T-cell (primary cell): ENCODE data around the gene ITSN1. TPM values are rescaled to one million over a fixed set of nuclear protein-coding genes. Genes with fewer than 3 reads are reported as not detected.

Source experiments
- ATAC-seq, 4 experiments: fragments of 200-7000 bp in 3 of 4; fragments of 150-1000 bp in 1 of 4; cut with Tn5 transposase; replicated peaks in 1 of 4; 1 replicate in 3 of 4; 2 replicates in 1 of 4; pipeline ENCODE4 v1.10.0; 2021; ENCODE audit warnings: moderate library complexity in 3 of 4, mild to moderate bottlenecking in 2 of 4, moderate number of reproducible peaks in 1 of 4
- CTCF ChIA-PET, 2 donors: fragments of 300-600 bp; sonication (Branson Sonifier 250); formaldehyde crosslinking; loops; one replicate each; lab custom pipeline; 2022; ENCODE audit warnings: antibody characterized with exemption in 2 of 2; lab: Charles Lee
- POLR2A ChIA-PET, 2 donors: fragments of 300-600 bp; sonication (Branson Sonifier 250); formaldehyde crosslinking; loops; one replicate each; lab custom pipeline; 2022; ENCODE audit warnings: antibody characterized with exemption in 2 of 2; lab: Charles Lee
- DNase-seq, 35 experiments: peaks; one replicate each; pipeline versions ENCODE4 v3.0.0 to v3.0.0-alpha.2; 2013 to 2023
- H3K27ac ChIP-seq: one replicate; pipeline ENCODE4 v1.5.1; 2013; ENCODE audit warnings: low read length
- H3K27me3 ChIP-seq, 2 experiments: replicated peaks in 1 of 2; 1 replicate in 1 of 2; 2 replicates in 1 of 2; pipeline versions ENCODE4 v1.6.1 to v1.7.0; 2013; ENCODE audit warnings: low read length in 1 of 2, mixed read lengths in 1 of 2; ENCODE audit not compliant: control insufficient read depth in 2 of 2, insufficient read depth in 2 of 2; ENCODE audit errors: extremely low read depth in 1 of 2
- H3K36me3 ChIP-seq, 2 donors: 1 replicate in 1 of 2; 2 replicates in 1 of 2; pipeline versions ENCODE4 v1.6.1 to v1.7.0; 2013; ENCODE audit warnings: low read length in 1 of 2; ENCODE audit not compliant: control insufficient read depth in 2 of 2, insufficient read depth in 1 of 2; ENCODE audit errors: extremely low read depth in 1 of 2
- H3K4me1 ChIP-seq, 2 experiments: 1 replicate in 1 of 2; 2 replicates in 1 of 2; pipeline versions ENCODE4 v1.6.1 to v1.7.0; 2013; ENCODE audit warnings: low read length in 2 of 2, mixed read lengths in 1 of 2; ENCODE audit not compliant: insufficient read depth in 2 of 2, control insufficient read depth in 1 of 2; ENCODE audit errors: extremely low read depth in 1 of 2
- H3K4me3 ChIP-seq, 2 donors: 1 replicate in 1 of 2; 2 replicates in 1 of 2; pipeline versions ENCODE4 v1.5.1 to v1.7.0; 2013; ENCODE audit warnings: mild to moderate bottlenecking in 2 of 2, low read length in 1 of 2, moderate library complexity in 1 of 2; ENCODE audit not compliant: control insufficient read depth in 1 of 2; ENCODE audit errors: extremely low read depth in 1 of 2
- H3K9me3 ChIP-seq: 2 replicates; pipeline ENCODE4 v1.7.0; 2013
- H3K27ac Mint-ChIP-seq, 2 donors: one replicate each; pipeline ENCODE4 v1.8.0; 2020 to 2021; ENCODE audit warnings: mild to moderate bottlenecking in 2 of 2, mixed read lengths in 2 of 2
- H3K27me3 Mint-ChIP-seq, 2 donors: one replicate each; pipeline ENCODE4 v1.8.0; 2021 to 2022; ENCODE audit warnings: mixed read lengths in 2 of 2
- H3K36me3 Mint-ChIP-seq: one replicate; pipeline ENCODE4 v1.8.0; 2021; ENCODE audit warnings: mixed read lengths
- H3K4me1 Mint-ChIP-seq, 3 donors: one replicate each; pipeline ENCODE4 v1.8.0; 2020 to 2022; ENCODE audit warnings: mixed read lengths in 3 of 3, mild to moderate bottlenecking in 1 of 3
- H3K4me3 Mint-ChIP-seq, 3 donors: one replicate each; pipeline ENCODE4 v1.8.0; 2020 to 2022; ENCODE audit warnings: mild to moderate bottlenecking in 3 of 3, mixed read lengths in 3 of 3, moderate library complexity in 3 of 3
- H3K9me3 Mint-ChIP-seq, 3 donors: one replicate each; pipeline ENCODE4 v1.8.0; 2020 to 2022; ENCODE audit warnings: mixed read lengths in 3 of 3
- WGBS: methylation state at CpG from one replicate; pipeline ENCODE4 v1.1.5; 2013; ENCODE audit warnings: missing lambda C conversion rate; ENCODE audit not compliant: insufficient coverage; 5-methylcytosine and 5-hydroxymethylcytosine counted together
- total RNA-seq, 35 experiments: library from RNA in 6 of 35; stranded (reverse) in 6 of 35; fragments of 120-200 nt in 1 of 35; gene quantifications; one replicate each; pipeline versions ENCODE4 v1.2.1 to v1.2.4 and lab custom pipeline; 2013 to 2026

Gene ITSN1
- total RNA-seq, 5 donors from 2014 or later (not counting 1 experiment from before 2014, with no cell fraction given), result 2.3 to 3.9 (median 3.0) TPM

- DNase-seq (no peak), ATAC-seq (no peak)
- Histone ChIP-seq H3K9me3 (no peaks in the 10 kb centered on the region), H3K27me3 (peaks cover 0 to 26% of the 10 kb centered on the region in 2 experiments), H3K36me3 (no peaks in the 10 kb centered on the region), H3K4me1 (peaks cover 3 to 9% of the 10 kb centered on the region in 2 experiments), H3K4me3 (no peak overlapping the region), H3K27ac (no peak overlapping the region)
- CTCF ChIA-PET, result no interaction called here
- no peak overlapping the region for H3K27ac Mint-ChIP-seq
- POLR2A ChIA-PET, result interaction anchor here in 1 of 2 donors (0.5 kb wide), 1 partner anchor 1534 kb away, joined by 4 read pairs; no protein-coding TSS in a partner anchor
- H3K36me3 Mint-ChIP-seq, result no peaks in the 10 kb centered on the region
- H3K4me3 Mint-ChIP-seq, result no peak overlapping the region
- no peaks in the 10 kb centered on the region for H3K9me3 Mint-ChIP-seq
- H3K27me3 Mint-ChIP-seq, result peaks cover 0 to 8% of the 10 kb centered on the region in 2 donors
- 63% methylated on average over 6 of the region's 8 CpGs for WGBS
- H3K4me1 Mint-ChIP-seq, result peaks cover 12 to 16% (median 12%) of the 10 kb centered on the region in 3 donors
Measured at GRCh38 chr21:33892853-33893252, 250.6 kb downstream of the ITSN1 start.

- H3K27me3 ChIP-seq, result peaks cover 0 to 26% of the 10 kb centered on the region in 2 experiments
- ChIA-PET POLR2A (no interaction called here), CTCF (no interaction called here)
- peaks cover 3 to 9% of the 10 kb centered on the region in 2 experiments for H3K4me1 ChIP-seq
- DNase-seq, result no peak
- H3K9me3 ChIP-seq, result no peaks in the 10 kb centered on the region
- no peak overlapping the region for H3K27ac Mint-ChIP-seq
- H3K9me3 Mint-ChIP-seq, result no peaks in the 10 kb centered on the region
- H3K4me1 Mint-ChIP-seq, result peaks cover 12 to 16% (median 12%) of the 10 kb centered on the region in 3 donors
- H3K27me3 Mint-ChIP-seq, result peaks cover 0 to 8% of the 10 kb centered on the region in 2 donors
- ATAC-seq, result no peak
- no peak overlapping the region for H3K4me3 Mint-ChIP-seq
- H3K4me3 ChIP-seq, result no peak overlapping the region
- WGBS, result 95% methylated on average over 3 of the region's 4 CpGs
- H3K36me3 ChIP-seq, result no peaks in the 10 kb centered on the region
- no peak overlapping the region for H3K27ac ChIP-seq
- no peaks in the 10 kb centered on the region for H3K36me3 Mint-ChIP-seq
Measured at GRCh38 chr21:33893917-33894316, 251.6 kb downstream of the ITSN1 start.

- Mint-ChIP-seq H3K36me3 (peaks cover 2% of the 10 kb centered on the region), H3K27ac (peak overlapping the region; percentile 65 to 82)
- CTCF ChIA-PET, result no interaction called here
Measured at GRCh38 chr21:33894736-33895288, 252.5 kb downstream of the ITSN1 start.

GRCh38 chr21:33895356-33895755, 253.1 kb downstream of the ITSN1 start:
- Histone ChIP-seq H3K4me1 (peaks cover 3 to 9% of the 10 kb centered on the region in 2 experiments), H3K27me3 (peaks cover 0 to 26% of the 10 kb centered on the region in 2 experiments), H3K27ac (no peak overlapping the region), H3K4me3 (peak overlapping the region in 1 of 2 donors; percentile 36), H3K9me3 (no peaks in the 10 kb centered on the region), H3K36me3 (peaks cover 0 to 3% of the 10 kb centered on the region in 2 donors)
- peaks cover 12 to 16% (median 12%) of the 10 kb centered on the region in 3 donors for H3K4me1 Mint-ChIP-seq
- POLR2A ChIA-PET, result interaction anchor here in 1 of 2 donors (0.6 kb wide), 1 partner anchor 1131 kb away, joined by 4 read pairs; no protein-coding TSS in a partner anchor
- H3K36me3 Mint-ChIP-seq, result peaks cover 2% of the 10 kb centered on the region
- no peak for DNase-seq
- H3K27me3 Mint-ChIP-seq, result peaks cover 0 to 8% of the 10 kb centered on the region in 2 donors
- peak overlapping the region in 1 of 2 donors; percentile 82 for H3K27ac Mint-ChIP-seq
- peak overlapping the region in 1 of 3 donors; percentile 75 for H3K4me3 Mint-ChIP-seq
- ATAC-seq, result no peak
- 81% methylated on average over 23 of the region's 28 CpGs for WGBS
- CTCF ChIA-PET, result no interaction called here
- H3K9me3 Mint-ChIP-seq, result no peaks in the 10 kb centered on the region

More at GRCh38 chr21:33894736-33895288, 252.5 kb downstream of the ITSN1 start:
- no peaks in the 10 kb centered on the region for H3K9me3 ChIP-seq
- POLR2A ChIA-PET, result interaction anchor here in 1 of 2 donors (0.6 kb wide), 1 partner anchor 1132 kb away, joined by 4 read pairs; no protein-coding TSS in a partner anchor
- H3K36me3 ChIP-seq, result peaks cover 0 to under 1% of the 10 kb centered on the region in 2 donors
- peak overlapping the region; percentile 9 to 36 for H3K4me3 ChIP-seq
- Mint-ChIP-seq H3K4me1 (peaks cover 12 to 16% (median 12%) of the 10 kb centered on the region in 3 donors), H3K9me3 (no peaks in the 10 kb centered on the region), H3K27me3 (peaks cover 0 to 8% of the 10 kb centered on the region in 2 donors), H3K4me3 (peak overlapping the region; percentile 68 to 75 (median 70))
- DNase-seq (peak; percentile 33 to 75 (median 62)), ATAC-seq (peak; percentile 95 to 100 (median 98))
- H3K27ac ChIP-seq, result no peak overlapping the region
- 8% methylated on average over 20 of the region's 20 CpGs for WGBS
- H3K4me1 ChIP-seq, result peaks cover 3 to 9% of the 10 kb centered on the region in 2 experiments
- H3K27me3 ChIP-seq, result peaks cover 0 to 26% of the 10 kb centered on the region in 2 experiments

GRCh38 chr21:33896691-33897090, 254.4 kb downstream of the ITSN1 start:
- Mint-ChIP-seq H3K9me3 (no peaks in the 10 kb centered on the region), H3K27me3 (peaks cover 0 to 8% of the 10 kb centered on the region in 2 donors), H3K36me3 (peaks cover 6% of the 10 kb centered on the region), H3K4me1 (peaks cover 14 to 21% (median 16%) of the 10 kb centered on the region in 3 donors), H3K27ac (no peak overlapping the region), H3K4me3 (no peak overlapping the region)
- Histone ChIP-seq H3K9me3 (no peaks in the 10 kb centered on the region), H3K36me3 (peaks cover 5 to 8% of the 10 kb centered on the region in 2 donors), H3K27ac (no peak overlapping the region), H3K4me1 (peaks cover 3 to 11% of the 10 kb centered on the region in 2 experiments), H3K27me3 (peaks cover 0 to 26% of the 10 kb centered on the region in 2 experiments), H3K4me3 (no peak overlapping the region)
- WGBS, result no CpG with 5 or more reads among the region's 6 CpGs
- DNase-seq (no peak), ATAC-seq (no peak)
- ChIA-PET POLR2A (no interaction called here), CTCF (no interaction called here)

- no peaks in the 10 kb centered on the region for H3K9me3 Mint-ChIP-seq
- peaks cover 0 to 26% of the 10 kb centered on the region in 2 experiments for H3K27me3 ChIP-seq
- peaks cover 9 to 12% of the 10 kb centered on the region in 2 donors for H3K36me3 ChIP-seq
- no peak overlapping the region for H3K27ac Mint-ChIP-seq
- CTCF ChIA-PET, result no interaction called here
- ATAC-seq, result no peak
- peaks cover 3 to 11% of the 10 kb centered on the region in 2 experiments for H3K4me1 ChIP-seq
- POLR2A ChIA-PET, result no interaction called here
- H3K4me3 Mint-ChIP-seq, result no peak overlapping the region
- no CpG with 5 or more reads among the region's 5 CpGs for WGBS
- H3K36me3 Mint-ChIP-seq, result peaks cover 8% of the 10 kb centered on the region
- no peak overlapping the region for H3K4me3 ChIP-seq
- H3K9me3 ChIP-seq, result no peaks in the 10 kb centered on the region
- H3K27me3 Mint-ChIP-seq, result peaks cover 0 to 8% of the 10 kb centered on the region in 2 donors
- no peak overlapping the region for H3K27ac ChIP-seq
- DNase-seq, result no peak
- H3K4me1 Mint-ChIP-seq, result peaks cover 15 to 22% (median 17%) of the 10 kb centered on the region in 3 donors
Measured at GRCh38 chr21:33897098-33897497, 254.8 kb downstream of the ITSN1 start.
